Retinal pigment epithelial cell (primary cell): ENCODE results near the gene DLG1.

ENCODE experiments used
- DNase-seq: peaks from one replicate; pipeline ENCODE4 v3.0.0-alpha.2; 2010; ENCODE audit warnings: low read depth
- H3K4me3 ChIP-seq: 2 replicates; pipeline ENCODE4 v1.5.1; 2011; ENCODE audit warnings: mild to moderate bottlenecking, low read length, control low read depth, moderate library complexity
- TF ChIP-seq, protein P1 (sequence below): conservative IDR thresholded peaks from 2 replicates; pipeline ENCODE4 v1.5.1; 2011; ENCODE audit warnings: low read depth, low read length, control low read depth, inconsistent platforms

Gene DLG1

GRCh38 chr3:197151580-197151979, 146.8 kb downstream of the DLG1 start:
- H3K4me3 ChIP-seq = no peak overlapping the region
- TF ChIP-seq, protein P1, sequence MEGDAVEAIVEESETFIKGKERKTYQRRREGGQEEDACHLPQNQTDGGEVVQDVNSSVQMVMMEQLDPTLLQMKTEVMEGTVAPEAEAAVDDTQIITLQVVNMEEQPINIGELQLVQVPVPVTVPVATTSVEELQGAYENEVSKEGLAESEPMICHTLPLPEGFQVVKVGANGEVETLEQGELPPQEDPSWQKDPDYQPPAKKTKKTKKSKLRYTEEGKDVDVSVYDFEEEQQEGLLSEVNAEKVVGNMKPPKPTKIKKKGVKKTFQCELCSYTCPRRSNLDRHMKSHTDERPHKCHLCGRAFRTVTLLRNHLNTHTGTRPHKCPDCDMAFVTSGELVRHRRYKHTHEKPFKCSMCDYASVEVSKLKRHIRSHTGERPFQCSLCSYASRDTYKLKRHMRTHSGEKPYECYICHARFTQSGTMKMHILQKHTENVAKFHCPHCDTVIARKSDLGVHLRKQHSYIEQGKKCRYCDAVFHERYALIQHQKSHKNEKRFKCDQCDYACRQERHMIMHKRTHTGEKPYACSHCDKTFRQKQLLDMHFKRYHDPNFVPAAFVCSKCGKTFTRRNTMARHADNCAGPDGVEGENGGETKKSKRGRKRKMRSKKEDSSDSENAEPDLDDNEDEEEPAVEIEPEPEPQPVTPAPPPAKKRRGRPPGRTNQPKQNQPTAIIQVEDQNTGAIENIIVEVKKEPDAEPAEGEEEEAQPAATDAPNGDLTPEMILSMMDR = no peak
- DNase-seq = peak; percentile 39

GRCh38 chr3:197149528-197149927, 148.9 kb downstream of the DLG1 start:
- TF ChIP-seq, protein P1 = no peak
- DNase-seq = no peak
- H3K4me3 ChIP-seq = no peak overlapping the region

DNA sequence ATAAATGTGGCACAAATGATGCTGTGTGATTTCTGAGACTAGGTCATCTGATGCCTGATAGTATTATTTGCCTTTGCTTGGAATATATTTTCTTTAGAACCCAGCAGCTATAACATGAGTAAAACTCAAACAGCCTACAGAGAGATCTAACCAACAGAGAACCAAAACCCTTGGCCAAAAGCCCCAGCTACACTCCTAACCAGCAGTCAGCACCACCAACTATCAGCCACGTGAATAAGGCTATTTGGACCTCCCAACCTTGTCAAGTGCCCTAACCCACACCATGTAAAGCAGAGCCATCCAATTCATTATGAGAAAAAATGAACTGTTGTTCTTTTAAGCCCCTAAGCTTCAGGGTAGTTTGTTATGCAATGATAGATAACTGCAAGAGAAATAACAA, 154.2 kb downstream of the DLG1 start:
- DNase-seq = no peak
- no peak overlapping the region for H3K4me3 ChIP-seq
- TF ChIP-seq, protein P1 = no peak

DNA sequence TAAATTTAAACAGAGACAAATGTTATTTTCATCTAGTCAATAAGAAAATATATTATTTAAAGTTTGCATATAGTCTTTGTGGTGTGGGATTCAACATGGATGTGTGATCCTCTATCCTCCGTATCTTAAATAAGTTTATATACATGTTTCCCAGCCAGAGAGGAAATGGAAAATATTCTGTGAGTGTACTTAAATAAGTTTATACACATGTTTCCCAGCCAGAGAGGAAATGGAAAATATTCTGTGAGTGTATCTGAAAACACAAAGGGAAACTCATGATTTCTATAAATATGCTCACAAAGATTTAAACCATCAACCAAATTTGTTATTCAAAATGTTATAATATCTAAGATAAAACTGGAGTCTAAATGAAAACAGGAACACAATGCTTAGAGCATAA, 158.8 kb downstream of the DLG1 start:
- H3K4me3 ChIP-seq = no peak overlapping the region
- TF ChIP-seq, protein P1 = no peak
- no peak for DNase-seq

- no peak for DNase-seq
- H3K4me3 ChIP-seq = no peak overlapping the region
- TF ChIP-seq, protein P1 = no peak
Observed at GRCh38 chr3:197137751-197138150, 160.7 kb downstream of the DLG1 start.

DNA sequence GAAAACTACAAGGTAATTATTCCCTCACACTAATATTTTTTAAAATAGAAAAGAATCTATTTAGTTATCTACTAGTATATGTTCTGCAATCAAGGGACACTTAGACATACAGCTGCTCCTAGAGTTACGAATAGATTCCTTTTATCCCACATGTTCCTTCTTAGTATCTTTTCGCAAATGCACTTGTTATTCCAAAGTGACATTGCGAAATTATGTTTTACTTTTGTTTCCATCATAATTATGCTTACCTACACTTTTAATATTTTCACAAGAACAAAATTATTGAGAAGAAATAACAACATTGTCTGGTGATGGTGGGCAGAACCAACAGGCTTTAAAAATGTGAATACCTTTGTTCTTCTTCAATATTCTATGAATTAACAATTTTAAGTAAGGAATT, 161.7 kb downstream of the DLG1 start:
- DNase-seq = no peak
- no peak overlapping the region for H3K4me3 ChIP-seq
- TF ChIP-seq, protein P1 = no peak

GRCh38 chr3:197135212-197135611, 163.2 kb downstream of the DLG1 start:
- TF ChIP-seq, protein P1 = no peak
- DNase-seq = no peak
- H3K4me3 ChIP-seq = no peak overlapping the region
